ENCODE data around the gene RPL36AL.

- no peak for TF ChIP-seq CTCF (IDR thresholded peaks at IDR 0.05)
- TF ChIP-seq POLR2A (IDR thresholded peaks at IDR 0.05), result no peak
- TF ChIP-seq EP300 (IDR thresholded peaks at IDR 0.05), result no peak
Observed at GRCh38 chr14:49637534-49638078, 17.2 kb upstream of the RPL36AL start.

Data from ovary (tissue), 3 donors.